Measurements from ENCODE around the gene GZF1.

Gene GZF1

GRCh38 chr20:23393996-23394775 is 32.2 kb downstream of the GZF1 start:
- DNase-seq, result no peak
- TF ChIP-seq GATA1 (IDR thresholded peaks at IDR 0.05; ENCODE audit: low read depth, low read length), result no peak
- no peak for TF ChIP-seq POLR2A (IDR thresholded peaks at IDR 0.05; ENCODE audit: low read length)

- DNase-seq, result no peak
Measured at GRCh38 chr20:23396950-23397627, 35.1 kb downstream of the GZF1 start.

GRCh38 chr20:23397961-23398360 is 36.0 kb downstream of the GZF1 start:
- no peak for DNase-seq

More at GRCh38 chr20:23396950-23397627, 35.1 kb downstream of the GZF1 start:
- no peak for TF ChIP-seq GATA1 (IDR thresholded peaks at IDR 0.05; ENCODE audit: low read depth, low read length)
- no peak for TF ChIP-seq POLR2A (IDR thresholded peaks at IDR 0.05; ENCODE audit: low read length)

GRCh38 chr20:23399568-23400241 is 37.7 kb downstream of the GZF1 start:
- TF ChIP-seq GATA1 (IDR thresholded peaks at IDR 0.05; ENCODE audit: low read depth, low read length), result no peak
- no peak for TF ChIP-seq POLR2A (IDR thresholded peaks at IDR 0.05; ENCODE audit: low read length)
- DNase-seq, result peak; percentile 46 to 55

More at GRCh38 chr20:23397961-23398360, 36.0 kb downstream of the GZF1 start:
- TF ChIP-seq GATA1 (IDR thresholded peaks at IDR 0.05; ENCODE audit: low read depth, low read length) (no peak), POLR2A (IDR thresholded peaks at IDR 0.05; ENCODE audit: low read length) (no peak)

- no peak for DNase-seq
- no peak for TF ChIP-seq POLR2A (IDR thresholded peaks at IDR 0.05; ENCODE audit: low read length)
- no peak for TF ChIP-seq GATA1 (IDR thresholded peaks at IDR 0.05; ENCODE audit: low read depth, low read length)
Measured at GRCh38 chr20:23401051-23401450, 39.1 kb downstream of the GZF1 start.

- DNase-seq, result no peak
- TF ChIP-seq POLR2A (IDR thresholded peaks at IDR 0.05; ENCODE audit: low read length), result no peak
Measured at GRCh38 chr20:23403751-23404150, 41.8 kb downstream of the GZF1 start.

GRCh38 chr20:23404196-23404595 is 42.2 kb downstream of the GZF1 start:
- DNase-seq, result no peak
- TF ChIP-seq POLR2A (IDR thresholded peaks at IDR 0.05; ENCODE audit: low read length) (no peak), GATA1 (IDR thresholded peaks at IDR 0.05; ENCODE audit: low read depth, low read length) (no peak)

- TF ChIP-seq POLR2A (IDR thresholded peaks at IDR 0.05; ENCODE audit: low read length) (no peak), GATA1 (IDR thresholded peaks at IDR 0.05; ENCODE audit: low read depth, low read length) (no peak)
- DNase-seq, result no peak
Measured at GRCh38 chr20:23406880-23407279, 44.9 kb downstream of the GZF1 start.

- TF ChIP-seq GATA1 (IDR thresholded peaks at IDR 0.05; ENCODE audit: low read depth, low read length), result no peak
- no peak for DNase-seq
Measured at GRCh38 chr20:23407781-23408464, 45.9 kb downstream of the GZF1 start.

- DNase-seq, result no peak
- TF ChIP-seq GATA1 (IDR thresholded peaks at IDR 0.05; ENCODE audit: low read depth, low read length) (no peak), POLR2A (IDR thresholded peaks at IDR 0.05; ENCODE audit: low read length) (no peak)
Measured at GRCh38 chr20:23408957-23409356, 47.0 kb downstream of the GZF1 start.

GRCh38 chr20:23409800-23410199 is 47.8 kb downstream of the GZF1 start:
- TF ChIP-seq GATA1 (IDR thresholded peaks at IDR 0.05; ENCODE audit: low read depth, low read length) (no peak), POLR2A (IDR thresholded peaks at IDR 0.05; ENCODE audit: low read length) (no peak)
- no peak for DNase-seq

GRCh38 chr20:23410916-23411695 is 49.1 kb downstream of the GZF1 start:
- TF ChIP-seq POLR2A (IDR thresholded peaks at IDR 0.05; ENCODE audit: low read length) (no peak), GATA1 (IDR thresholded peaks at IDR 0.05; ENCODE audit: low read depth, low read length) (no peak)
- DNase-seq, result peak in 1 of 2 experiments; percentile 47

- TF ChIP-seq GATA1 (IDR thresholded peaks at IDR 0.05; ENCODE audit: low read depth, low read length) (no peak), POLR2A (IDR thresholded peaks at IDR 0.05; ENCODE audit: low read length) (no peak)
- peak; percentile 43 to 82 for DNase-seq
Measured at GRCh38 chr20:23412026-23412425, 50.0 kb downstream of the GZF1 start.
